ENCODE data around the gene FAM89B. TPM values are rescaled to one million over a fixed set of nuclear protein-coding genes. Genes with fewer than 3 reads are reported as not detected.

FAM89B gene
- total and polyA plus RNA-seq, 4 donors: 20.6 to 53.5 (median 44.4) TPM

DNA sequence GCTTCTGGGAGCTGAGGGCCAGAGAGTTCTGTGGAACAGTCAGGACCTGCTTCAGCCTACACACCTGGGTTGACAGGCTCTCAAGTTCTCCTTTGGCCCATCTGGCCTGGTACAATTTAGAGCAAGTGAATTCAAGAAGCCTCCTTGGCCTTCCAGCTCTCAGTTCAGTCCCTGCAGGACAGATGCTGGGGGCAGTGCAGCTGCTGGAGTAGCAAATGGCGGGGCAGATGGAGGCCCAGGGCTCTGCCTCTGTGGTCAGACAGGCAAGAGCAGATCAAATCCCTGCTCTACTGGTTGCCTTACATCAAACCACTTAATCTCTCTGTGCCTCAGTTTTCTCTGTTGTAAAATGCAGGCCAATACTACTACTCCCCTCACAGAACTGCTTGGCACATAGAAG lies 31.9 kb downstream of the FAM89B start:
- ATAC-seq (ENCODE audit: insufficient read depth, low FRiP score) (no peak), DNase-seq (no peak)
- TF ChIP-seq, protein P1, sequence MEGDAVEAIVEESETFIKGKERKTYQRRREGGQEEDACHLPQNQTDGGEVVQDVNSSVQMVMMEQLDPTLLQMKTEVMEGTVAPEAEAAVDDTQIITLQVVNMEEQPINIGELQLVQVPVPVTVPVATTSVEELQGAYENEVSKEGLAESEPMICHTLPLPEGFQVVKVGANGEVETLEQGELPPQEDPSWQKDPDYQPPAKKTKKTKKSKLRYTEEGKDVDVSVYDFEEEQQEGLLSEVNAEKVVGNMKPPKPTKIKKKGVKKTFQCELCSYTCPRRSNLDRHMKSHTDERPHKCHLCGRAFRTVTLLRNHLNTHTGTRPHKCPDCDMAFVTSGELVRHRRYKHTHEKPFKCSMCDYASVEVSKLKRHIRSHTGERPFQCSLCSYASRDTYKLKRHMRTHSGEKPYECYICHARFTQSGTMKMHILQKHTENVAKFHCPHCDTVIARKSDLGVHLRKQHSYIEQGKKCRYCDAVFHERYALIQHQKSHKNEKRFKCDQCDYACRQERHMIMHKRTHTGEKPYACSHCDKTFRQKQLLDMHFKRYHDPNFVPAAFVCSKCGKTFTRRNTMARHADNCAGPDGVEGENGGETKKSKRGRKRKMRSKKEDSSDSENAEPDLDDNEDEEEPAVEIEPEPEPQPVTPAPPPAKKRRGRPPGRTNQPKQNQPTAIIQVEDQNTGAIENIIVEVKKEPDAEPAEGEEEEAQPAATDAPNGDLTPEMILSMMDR (IDR thresholded peaks at IDR 0.05; ENCODE audit: control extremely low read depth, extremely low read depth): no peak
- 95 to 96% methylated on average over 1 of the region's 1 CpG for WGBS, 2 donors
- Histone ChIP-seq H3K4me3 (no peak overlapping the region), H3K9ac (ENCODE audit: insufficient read depth in 1 of 2, low read length in 2 of 2) (no peak overlapping the region), H3K36me3 (ENCODE audit: control insufficient read depth in 4 of 4, insufficient read depth in 4 of 4, low read length in 4 of 4) (peaks cover 4 to 58% (median 35%) of the 10 kb centered on the region in 4 donors), H3K27ac (ENCODE audit: low read depth in 1 of 2, low read length in 1 of 2) (peak overlapping the region in 1 of 2 donors; percentile 32), H3K9me3 (ENCODE audit: control insufficient read depth in 4 of 4, insufficient read depth in 3 of 4, low read length in 3 of 4) (peaks cover 0 to 2% (median 0%) of the 10 kb centered on the region in 4 donors), H3K4me1 (ENCODE audit: control insufficient read depth in 5 of 5, insufficient read depth in 5 of 5, low read length in 5 of 5) (peaks cover 0 to 11% (median 7%) of the 10 kb centered on the region in 5 donors), H3K27me3 (ENCODE audit: control insufficient read depth in 3 of 3, insufficient read depth in 3 of 3, low read length in 2 of 3) (no peaks in the 10 kb centered on the region)

DNA sequence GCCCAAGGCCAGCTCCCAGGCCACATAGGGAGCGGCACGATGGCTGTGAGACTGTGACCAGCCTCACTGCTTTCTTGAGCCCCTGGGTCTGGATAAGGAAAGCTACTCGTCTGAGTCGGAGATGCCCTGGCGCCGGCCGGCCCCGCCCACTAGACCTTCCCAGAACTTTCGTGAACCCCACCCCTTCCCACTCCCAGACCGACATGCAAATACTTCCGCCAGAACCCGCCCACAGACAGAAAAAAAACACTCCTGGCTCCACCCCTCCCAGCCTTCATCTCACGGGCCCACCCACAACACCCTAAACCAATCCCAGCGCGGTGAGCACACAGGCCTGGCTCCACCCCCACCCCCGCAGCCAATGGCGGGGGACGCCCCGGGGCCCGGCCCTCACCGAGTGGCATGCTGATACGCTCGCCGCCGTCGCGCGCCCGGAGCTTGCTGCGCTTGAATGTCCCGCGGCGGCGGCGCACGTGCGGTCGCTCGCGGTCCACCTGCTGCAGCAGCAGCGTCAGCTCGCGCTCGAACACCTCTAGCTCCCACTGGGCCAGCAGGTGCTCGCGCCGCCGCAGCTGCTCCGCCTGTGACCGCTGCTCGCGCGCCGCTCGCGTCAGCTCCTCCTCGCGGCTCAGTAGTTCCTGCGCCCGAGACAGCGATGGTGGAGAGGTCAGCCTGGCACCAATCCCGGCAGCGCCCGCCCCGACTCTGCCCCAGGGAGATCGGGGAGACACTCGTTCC lies 34.7 kb downstream of the FAM89B start:
- DNase-seq (peak; percentile 96), ATAC-seq (ENCODE audit: insufficient read depth, low FRiP score) (peak; percentile 87)
- TF ChIP-seq, protein P1 (IDR thresholded peaks at IDR 0.05; ENCODE audit: control extremely low read depth, extremely low read depth): no peak
- Histone ChIP-seq H3K36me3 (ENCODE audit: control insufficient read depth in 4 of 4, insufficient read depth in 4 of 4, low read length in 4 of 4) (peaks cover 4 to 57% (median 31%) of the 10 kb centered on the region in 4 donors), H3K9me3 (ENCODE audit: control insufficient read depth in 4 of 4, insufficient read depth in 3 of 4, low read length in 3 of 4) (no peaks in the 10 kb centered on the region), H3K4me1 (ENCODE audit: control insufficient read depth in 5 of 5, insufficient read depth in 5 of 5, low read length in 5 of 5) (peaks cover 0 to 32% (median 7%) of the 10 kb centered on the region in 5 donors), H3K27me3 (ENCODE audit: control insufficient read depth in 3 of 3, insufficient read depth in 3 of 3, low read length in 2 of 3) (no peaks in the 10 kb centered on the region), H3K27ac (ENCODE audit: low read depth in 1 of 2, low read length in 1 of 2) (peak overlapping the region; percentile 66 to 74), H3K9ac (ENCODE audit: insufficient read depth in 1 of 2, low read length in 2 of 2) (no peak overlapping the region), H3K4me3 (no peak overlapping the region)
- 46 to 79% methylated on average over 67 of the region's 67 CpGs for WGBS, 2 donors

DNA sequence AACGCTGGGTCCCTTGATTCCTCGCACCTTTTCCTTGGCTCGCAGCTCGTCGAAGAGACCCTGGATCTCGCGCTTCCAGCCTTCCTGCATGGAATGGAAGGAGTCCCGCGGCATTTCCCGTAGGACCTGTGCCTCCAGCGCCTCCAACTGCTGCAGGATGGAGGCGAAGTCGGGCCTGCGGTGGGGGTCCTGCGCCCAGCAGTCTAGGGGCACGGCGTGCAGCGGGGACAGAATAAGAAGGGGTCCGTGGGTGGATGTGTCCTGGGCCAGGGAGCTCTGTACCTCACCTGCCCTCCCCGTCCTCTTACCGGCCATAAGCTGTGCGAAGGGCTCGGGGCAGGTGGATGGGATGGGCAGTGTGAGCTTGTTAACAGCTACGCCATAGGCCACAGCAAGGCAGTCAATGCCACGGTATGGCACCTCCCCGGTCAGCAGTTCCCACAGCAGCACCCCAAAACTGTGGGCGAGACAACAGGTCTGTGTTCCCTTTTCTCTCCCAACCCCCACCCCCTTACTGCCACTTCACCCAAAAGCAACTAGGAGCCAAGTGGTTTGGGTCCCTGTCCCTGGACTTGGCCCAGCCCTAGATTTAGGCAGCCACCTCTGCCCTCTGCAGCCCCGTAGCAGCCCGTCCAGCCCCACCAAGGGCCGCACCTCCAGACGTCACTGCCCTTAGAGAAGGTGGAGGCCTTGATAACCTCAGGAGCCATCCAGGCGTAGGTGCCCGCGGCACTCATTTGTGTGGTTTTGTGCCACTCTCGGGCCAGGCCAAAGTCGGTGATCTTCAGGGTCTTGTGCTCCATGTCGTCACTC lies 35.5 kb downstream of the FAM89B start:
- TF ChIP-seq, protein P1 (IDR thresholded peaks at IDR 0.05; ENCODE audit: control extremely low read depth, extremely low read depth): no peak
- Histone ChIP-seq H3K27me3 (ENCODE audit: control insufficient read depth in 3 of 3, insufficient read depth in 3 of 3, low read length in 2 of 3) (no peaks in the 10 kb centered on the region), H3K4me3 (no peak overlapping the region), H3K4me1 (ENCODE audit: control insufficient read depth in 5 of 5, insufficient read depth in 5 of 5, low read length in 5 of 5) (peaks cover 0 to 39% (median 7%) of the 10 kb centered on the region in 5 donors), H3K36me3 (ENCODE audit: control insufficient read depth in 4 of 4, insufficient read depth in 4 of 4, low read length in 4 of 4) (peaks cover 4 to 61% (median 33%) of the 10 kb centered on the region in 4 donors), H3K9me3 (ENCODE audit: control insufficient read depth in 4 of 4, insufficient read depth in 3 of 4, low read length in 3 of 4) (no peaks in the 10 kb centered on the region), H3K9ac (ENCODE audit: insufficient read depth in 1 of 2, low read length in 2 of 2) (no peak overlapping the region), H3K27ac (ENCODE audit: low read depth in 1 of 2, low read length in 1 of 2) (peak overlapping the region in 1 of 2 donors; percentile 20)
- whole genome bisulfite sequencing, 2 donors: 85 to 91% methylated on average over 37 of the region's 37 CpGs
- DNase-seq (no peak), ATAC-seq (ENCODE audit: insufficient read depth, low FRiP score) (no peak)

Measured in lung (tissue), 12 donors.